ENCODE results near the gene TMED1.
"Not testable (repeated sequence)": the region's sequence is repeated elsewhere in the genome, so short reads cannot be mapped to it uniquely, and the experiment has no call there.

Gene TMED1, protein sequence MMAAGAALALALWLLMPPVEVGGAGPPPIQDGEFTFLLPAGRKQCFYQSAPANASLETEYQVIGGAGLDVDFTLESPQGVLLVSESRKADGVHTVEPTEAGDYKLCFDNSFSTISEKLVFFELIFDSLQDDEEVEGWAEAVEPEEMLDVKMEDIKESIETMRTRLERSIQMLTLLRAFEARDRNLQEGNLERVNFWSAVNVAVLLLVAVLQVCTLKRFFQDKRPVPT

DNA sequence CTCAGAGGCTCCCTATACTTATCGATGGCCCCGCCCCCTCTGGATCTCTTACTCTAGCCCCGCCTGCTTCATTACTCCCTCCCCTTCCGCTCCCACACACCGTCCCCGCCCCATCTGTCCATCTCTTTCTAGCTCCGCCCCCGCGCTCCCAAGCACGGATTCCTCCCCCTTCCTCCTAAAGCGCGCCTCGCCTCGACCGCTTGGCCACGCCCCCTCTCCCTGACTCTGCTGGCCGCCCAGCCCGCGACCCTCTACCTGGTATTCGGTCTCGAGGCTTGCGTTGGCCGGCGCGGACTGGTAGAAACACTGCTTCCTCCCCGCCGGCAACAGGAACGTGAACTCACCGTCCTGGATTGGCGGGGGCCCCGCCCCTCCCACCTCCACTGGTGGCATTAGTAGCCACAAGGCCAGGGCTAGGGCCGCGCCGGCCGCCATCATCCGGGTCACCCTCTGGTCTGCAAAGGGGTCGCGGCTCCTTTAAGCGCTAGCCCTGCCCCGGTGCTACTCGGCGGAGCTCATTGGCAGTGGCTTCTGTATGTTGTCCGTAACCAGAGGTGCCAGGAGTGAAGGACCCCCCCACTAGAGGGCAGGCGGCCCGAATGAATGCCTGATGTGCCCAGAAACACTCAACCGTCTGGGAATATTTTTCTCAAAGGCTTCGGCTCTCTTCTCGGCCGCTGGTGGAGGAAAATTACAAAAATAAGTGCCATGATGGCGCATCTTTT lies at the start of gene TMED1:
Gene TMED1, minus strand, starts transcription at position 459 of the 725 bp plus-strand sequence. Its CDS starts 21 bp downstream, at position 438.
- DNase-seq (ENCODE audit: low read depth): peak; percentile 93

DNA sequence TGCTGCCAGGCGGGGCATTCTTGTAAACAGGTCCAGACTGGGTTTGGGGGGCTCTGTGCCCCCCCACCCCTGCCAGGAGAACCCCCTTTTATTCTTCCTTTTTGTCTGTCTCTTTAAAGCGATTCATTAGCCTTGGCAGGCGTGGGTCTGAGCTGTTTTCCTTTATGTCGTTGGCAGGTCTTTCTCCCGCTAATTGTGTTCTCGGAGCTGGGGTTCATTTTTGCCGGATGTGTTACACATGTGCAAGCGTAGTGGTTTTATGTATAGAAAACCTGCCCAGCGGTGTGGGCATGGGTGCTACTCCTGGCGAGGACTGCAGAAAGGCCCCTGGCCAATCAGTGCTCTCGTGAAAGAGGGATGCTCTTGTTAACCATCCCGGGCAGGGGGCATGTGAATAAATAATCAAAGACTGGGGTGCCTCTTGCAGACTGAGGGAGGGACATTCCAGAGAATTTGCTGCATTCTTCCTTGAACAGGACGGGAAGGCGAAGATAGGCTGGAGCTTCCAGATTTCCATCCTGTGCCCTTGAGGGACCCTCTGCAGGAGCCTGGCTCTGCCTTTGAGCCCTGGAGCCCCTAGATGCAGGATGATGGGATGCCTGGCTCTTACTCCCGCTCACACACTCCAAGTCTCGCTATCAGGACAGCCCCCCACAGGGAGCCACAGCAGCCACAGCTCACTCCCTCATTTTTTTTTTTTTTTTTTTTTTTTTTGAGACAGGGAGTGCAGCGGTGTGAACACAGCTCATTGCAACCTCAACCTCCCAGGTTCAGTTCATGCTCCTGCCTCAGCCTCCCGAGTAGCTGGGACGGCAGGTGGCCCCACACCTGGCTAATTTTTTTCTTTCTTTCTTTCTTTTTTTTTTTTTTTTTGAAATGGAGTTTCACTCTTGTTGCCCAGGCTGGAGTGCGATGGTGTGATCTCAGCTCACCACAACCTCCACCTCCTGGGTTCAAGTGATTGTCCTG lies 49.5 kb upstream of the TMED1 start:
- DNase-seq (ENCODE audit: low read depth): no peak

DNA sequence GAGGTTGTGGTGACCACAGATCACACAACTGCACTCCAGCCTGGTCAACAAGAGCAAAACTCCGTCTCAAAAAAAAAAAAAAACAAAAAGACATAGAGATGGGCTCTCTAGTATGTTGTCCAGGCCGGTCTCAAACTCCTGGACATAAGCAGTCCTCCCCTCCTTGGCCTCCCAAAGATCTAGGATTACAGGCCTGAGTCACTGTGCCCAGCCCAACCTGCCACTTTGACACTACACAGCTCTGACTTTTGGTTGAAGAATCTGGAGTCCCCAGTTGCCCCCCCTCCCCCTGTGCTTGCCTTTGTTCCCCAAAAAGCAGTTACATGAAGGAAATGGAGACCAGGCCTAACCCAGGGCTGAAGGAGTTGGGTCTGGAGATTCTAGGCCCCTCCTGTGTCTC lies 48.3 kb upstream of the TMED1 start:
- no peak for DNase-seq (ENCODE audit: low read depth)

DNA sequence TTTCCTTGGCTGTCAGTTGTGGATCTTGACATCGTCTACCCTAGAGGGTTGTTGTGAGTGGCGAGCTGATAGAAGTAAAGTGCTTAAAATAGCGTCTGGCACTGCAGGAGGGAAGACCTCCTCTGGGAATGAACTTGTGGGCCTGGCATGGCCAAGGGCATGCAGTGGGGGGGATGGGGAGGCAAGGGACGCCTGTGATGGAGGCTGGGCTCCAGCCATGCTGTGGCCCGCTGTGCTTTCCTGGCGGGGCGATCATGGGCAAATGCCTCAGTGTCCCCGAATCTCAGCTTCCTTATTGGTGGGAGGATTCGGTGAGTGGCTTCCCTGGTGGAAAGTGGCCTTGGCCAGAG lies 46.1 kb upstream of the TMED1 start:
- no peak for DNase-seq (ENCODE audit: low read depth)

DNA sequence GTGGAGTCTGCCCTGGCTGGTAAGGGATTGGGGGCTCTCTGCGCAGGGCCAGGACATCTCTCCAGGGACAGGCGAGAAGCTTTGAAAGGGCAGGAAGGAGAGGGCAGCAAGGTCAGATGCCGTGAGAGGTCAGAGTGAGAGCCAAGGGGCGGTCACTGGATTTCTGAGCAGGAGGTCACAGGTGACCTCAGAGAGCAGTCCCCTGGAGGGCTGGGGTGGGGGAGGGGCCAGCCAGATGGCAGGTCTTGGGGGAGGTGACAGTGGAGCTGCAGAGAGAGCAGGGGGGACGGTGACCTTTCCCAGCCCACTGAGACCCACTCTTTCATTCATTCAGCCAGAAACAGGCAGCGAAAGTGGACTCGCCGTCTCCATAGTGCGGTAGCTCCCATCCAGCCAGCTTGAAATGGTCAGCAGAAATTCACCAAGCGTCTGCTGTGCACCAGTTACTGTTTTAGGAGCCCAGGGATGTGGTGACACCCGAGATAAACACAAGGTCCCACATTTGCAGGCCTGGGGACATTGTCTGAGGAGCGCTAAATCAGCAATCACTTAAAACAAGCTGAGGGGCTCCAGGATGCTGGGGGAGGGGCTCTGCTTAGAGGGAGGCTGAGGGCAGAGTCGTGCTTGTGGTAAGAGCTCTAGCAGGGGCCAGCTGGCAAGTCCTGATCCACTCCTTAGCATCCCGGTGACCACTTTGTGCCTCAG lies 45.5 kb upstream of the TMED1 start:
- no peak for DNase-seq (ENCODE audit: low read depth)

DNA sequence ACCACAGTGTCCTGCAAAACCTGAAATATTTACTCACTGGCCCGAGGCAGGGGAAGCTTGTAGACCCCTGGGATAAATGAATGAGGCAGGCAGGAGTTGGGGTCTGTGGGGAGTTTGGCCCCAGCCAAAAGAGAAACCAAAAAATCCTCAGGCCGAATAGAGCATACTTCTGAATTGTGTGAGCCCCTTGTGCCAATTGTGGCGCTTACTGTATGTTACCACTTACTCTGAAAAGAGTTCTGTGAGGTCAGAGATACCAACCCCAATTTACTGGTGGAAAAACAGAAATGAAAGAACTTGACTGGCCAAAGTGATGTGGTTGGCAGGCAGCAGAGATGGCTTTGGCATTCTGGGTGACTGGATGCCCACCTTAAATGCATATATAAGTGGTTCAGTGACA lies 42.2 kb upstream of the TMED1 start:
- DNase-seq (ENCODE audit: low read depth): no peak

DNA sequence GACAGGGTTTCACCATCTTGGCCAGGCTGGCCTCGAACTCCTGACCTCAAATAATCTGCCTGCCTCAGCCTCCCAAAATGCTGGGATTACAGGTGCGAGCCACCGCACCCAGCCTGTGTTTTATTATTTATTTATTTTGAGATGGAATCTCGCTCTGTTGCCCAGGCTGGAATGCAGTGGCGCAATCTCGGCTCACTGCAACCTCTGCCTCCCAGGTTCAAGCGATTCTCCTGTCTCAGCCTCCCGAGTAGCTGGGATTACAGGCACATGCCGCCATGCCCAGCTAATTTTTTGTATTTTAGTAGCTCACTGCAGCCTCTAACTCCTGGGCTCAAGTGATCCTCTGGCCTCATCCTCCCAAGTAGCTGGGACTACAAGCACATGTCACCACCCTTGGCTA lies 41.6 kb upstream of the TMED1 start:
- not testable (repeated sequence) for DNase-seq (ENCODE audit: low read depth)

DNA sequence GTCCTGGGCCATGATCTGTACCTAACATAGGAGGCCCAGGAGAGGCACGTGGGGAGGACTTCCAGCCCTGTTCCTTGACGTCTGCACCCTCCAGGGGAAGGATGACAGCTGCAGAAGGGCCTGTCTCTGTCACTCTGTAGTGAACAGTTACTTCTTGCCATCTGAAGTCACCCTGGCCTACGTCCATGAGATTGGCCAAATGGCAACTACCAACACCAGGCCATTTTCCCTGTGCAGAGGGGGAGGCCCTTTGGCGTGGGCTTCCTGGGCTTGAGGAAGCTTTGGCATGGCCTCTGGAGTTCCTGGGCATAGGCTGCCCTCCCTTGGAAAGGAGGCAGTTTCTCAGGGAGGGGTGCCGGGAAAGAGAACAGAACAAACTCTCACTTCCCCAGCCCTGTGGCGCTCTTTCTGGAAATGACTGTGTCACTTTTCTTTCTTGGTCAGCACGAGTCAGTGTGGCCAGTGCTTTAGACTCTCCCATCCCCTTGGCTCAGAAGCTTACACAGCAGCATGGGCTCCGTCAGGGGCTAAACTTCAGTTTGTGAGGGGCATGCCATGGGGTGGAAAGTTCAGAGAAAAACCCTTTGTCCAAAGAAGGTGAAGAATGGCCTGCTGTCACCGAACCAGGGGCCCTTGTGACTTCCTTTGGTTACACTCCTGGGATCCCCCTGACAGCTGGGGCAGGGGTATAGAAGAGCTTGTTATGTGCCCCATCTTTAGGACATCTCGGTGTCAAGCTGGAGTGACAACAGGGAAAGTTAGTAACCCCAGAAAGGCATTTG lies 40.6 kb upstream of the TMED1 start:
- no peak for DNase-seq (ENCODE audit: low read depth)

DNA sequence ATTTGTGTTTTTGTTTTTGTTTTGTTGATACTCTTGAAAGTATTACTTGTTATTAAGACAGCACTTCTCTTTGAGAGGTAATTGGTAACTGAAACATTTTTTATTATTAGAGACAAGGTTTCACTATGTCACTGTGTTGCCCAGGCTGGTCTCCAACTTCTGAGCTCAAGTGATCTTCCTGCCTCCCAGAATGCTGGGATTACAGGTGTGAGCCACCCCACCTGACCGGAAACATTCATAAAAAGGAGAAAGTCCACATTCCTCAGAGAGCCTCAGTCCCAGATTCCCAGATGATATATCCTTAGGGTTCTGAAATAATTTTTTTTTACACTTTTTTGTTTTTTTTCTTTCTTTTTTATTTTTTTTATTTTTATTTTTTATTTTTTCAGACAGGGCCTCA lies 38.0 kb upstream of the TMED1 start:
- DNase-seq (ENCODE audit: low read depth): no peak

DNA sequence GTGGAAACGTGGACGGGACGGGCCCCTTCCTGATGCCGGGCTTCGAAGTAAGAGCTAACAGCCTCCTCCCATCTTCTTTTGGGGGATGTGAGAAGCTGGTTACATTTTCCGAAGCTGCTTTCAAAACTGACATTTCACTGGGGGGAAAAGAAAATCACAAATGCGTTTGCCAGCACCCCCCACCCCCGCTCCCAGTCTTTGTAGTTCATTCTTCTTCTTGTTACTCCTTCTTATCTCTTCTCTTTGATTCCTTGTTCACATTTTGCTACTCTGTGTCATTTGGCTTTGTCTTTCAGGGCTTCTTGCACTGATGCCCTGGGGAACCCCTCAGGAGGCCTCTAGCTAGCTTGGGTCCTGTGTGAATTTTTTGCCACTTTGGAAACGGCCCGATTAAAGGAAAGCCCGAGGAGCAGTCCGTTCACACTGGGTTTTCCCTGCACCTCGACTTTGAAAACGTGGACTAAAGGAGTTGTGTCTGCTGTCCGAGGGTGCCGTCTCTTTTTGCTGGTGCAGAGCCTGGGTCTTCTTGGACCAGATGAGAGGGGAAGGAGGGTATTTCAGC lies 36.6 kb upstream of the TMED1 start:
- DNase-seq (ENCODE audit: low read depth): peak; percentile 15

DNA sequence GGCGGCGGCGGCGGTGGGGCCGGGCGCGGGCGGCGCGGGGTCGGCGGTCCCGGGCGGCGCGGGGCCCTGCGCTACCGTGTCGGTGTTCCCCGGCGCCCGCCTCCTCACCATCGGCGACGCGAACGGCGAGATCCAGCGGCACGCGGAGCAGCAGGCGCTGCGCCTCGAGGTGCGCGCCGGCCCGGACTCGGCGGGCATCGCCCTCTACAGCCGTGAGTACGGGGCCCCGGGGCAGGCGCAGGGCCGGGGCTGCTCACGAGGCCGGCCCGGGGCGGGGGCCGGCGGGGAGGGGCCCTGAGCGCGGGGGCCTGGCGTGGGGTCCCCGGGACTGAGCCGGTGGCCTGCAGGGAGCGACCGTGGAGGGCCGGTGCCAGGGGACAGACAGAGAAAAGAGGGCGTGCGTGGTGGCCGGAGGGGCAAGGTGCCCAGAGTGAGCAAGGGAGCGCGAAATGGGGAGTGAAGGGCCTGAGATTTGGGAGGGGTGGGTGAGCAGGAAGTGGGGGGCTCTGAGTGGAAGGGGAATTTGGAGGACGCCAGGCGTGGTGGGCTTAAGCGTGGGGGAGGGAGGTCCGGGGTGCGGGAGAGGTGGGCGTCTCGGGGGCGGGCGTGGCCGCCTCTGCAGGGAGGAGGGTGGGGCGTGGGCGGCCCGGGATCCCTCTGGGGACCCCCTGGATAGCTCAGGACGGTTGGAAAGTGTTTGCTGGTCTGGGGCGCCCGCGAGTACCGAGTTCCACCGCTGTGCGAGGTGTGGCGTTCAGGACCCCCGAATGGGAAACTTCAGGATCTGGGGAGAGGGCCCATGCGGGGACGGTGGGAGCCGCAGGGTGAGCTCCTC lies 35.9 kb upstream of the TMED1 start:
- DNase-seq (ENCODE audit: low read depth): peak; percentile 11

DNA sequence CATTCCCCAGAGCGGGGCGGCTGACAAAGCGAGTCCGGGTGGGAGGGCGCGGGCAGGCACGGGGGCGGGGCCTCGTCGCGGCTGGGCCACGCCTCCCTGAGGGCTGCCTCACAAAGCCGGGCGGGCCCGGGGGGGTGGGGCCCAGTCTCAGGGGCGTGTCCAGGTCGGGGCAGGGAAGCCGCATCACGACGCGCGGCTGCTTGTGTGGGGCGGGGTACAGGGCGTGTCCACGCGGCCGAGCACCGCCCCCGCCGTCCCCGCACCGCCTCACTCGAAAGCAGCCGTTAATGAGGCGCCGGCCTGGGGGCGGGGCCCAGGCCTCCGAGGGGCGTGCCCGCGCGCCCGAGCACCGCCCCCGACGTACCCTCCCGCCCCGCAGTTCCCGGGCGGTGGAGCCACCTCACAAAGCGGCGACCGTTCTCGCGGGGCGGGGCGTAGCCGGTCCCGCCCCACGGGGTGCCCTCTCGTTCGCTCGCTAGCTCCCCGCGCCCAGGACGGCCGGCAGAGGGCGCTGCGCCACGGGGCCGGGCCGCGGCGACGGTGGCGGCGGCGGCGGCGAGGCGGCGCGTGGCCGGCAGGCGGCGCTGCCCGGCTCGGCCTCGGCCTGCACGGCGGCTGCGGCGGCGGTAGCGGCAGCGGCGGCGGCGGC lies 35.1 kb upstream of the TMED1 start, which contains the start of gene CARM1:
Gene CARM1, plus strand, starts transcription at position 599 of the 649 bp plus-strand sequence. CDS start 150 bp downstream, outside the sequence.
- peak; percentile 99 for DNase-seq (ENCODE audit: low read depth)

DNA sequence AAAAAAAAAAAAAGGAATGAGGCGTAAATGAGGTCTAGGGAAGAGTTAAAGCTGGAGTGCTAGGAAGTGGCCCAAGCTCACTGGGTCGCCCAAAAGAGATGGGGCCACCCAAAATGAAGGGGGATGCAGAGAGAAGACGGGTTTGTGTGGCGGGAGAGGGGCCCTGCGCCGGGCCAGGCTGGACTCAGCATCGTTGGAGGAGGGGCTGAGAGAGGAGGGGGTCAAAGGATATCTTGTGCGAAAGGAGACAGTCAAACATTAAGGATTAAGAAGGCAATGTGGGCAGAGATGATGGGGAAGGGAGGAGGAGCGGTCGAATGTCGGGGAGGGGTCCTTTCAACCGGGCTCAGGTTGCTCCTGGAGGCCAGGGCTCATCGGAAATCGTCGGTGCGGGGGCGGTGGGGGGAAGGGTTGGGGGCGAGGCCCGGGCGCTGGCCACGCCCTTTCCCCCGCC lies 34.5 kb upstream of the TMED1 start:
- DNase-seq (ENCODE audit: low read depth): no peak

DNA sequence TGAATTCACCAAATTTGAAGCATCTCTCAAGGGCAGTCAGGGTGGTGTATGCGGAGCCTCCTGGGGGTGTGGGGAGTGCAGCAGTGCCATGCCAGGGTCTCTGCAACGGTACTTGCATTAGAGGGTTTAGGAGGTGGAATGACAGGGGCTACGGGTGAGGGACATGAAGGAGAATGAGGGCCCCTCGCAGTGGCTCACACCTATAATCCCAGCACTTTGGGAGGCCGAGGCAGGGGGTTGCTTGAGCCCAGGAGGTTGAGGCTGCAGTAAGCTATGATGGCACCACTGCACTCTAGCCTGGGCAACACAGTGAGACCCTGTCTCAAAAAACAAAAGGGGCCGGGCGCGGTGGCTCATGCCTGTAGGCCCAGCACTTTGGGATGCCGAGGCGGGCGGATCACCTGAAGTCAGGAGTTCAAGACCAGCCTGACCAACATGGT lies 33.9 kb upstream of the TMED1 start:
- DNase-seq (ENCODE audit: low read depth): not testable (repeated sequence)

DNA sequence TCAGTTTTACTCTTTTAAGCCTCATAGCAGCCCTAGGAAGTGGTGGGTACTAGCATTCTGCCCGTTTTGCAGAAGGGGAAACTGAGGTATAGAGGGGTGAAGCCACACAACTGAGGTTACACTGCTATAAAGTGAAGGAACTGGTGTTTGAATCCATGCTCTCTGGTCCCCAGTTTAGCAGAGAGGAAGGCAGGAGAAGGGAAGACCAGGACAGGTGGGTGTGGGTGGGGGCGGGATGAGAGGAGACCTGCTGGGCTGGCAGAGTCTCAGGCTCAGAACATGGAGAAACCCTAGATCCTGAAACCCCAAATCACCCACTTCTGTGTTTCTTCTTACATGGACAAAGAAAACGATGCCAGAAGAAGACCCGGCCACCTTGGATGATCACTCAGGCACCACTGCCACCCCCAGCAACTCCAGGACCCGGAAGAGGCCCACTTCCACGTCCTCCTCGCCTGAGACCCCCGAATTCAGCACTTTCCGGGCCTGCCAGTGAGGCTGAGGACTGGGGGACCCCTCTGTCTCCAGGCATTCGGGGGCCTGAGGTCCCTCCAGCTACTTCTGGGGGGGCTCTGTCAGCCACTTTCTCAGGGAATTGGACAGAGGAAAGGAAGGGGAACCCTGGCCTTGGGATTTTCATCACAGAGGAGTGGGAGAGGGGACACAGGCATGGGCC lies 33.0 kb upstream of the TMED1 start:
- no peak for DNase-seq (ENCODE audit: low read depth)

DNA sequence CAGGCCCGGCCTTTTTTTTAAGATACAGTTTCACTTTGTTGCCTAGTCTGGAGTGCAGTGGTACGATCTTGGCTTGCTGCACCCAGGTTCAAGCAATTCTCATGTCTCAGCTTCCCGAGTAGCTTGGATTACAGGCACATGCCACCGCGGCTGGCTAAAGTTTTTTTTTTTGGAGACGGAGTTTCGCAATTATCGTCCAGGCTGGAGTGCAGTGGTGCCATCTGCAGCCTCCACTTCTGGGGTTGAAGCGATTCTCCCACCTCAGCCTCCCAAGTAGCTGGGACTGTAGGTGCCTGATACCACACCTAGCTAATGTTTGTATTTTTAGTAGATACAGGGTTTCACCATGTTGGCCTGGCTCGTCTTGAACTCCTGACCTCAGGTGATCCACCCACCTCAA lies 30.5 kb upstream of the TMED1 start:
- no peak for DNase-seq (ENCODE audit: low read depth)

DNA sequence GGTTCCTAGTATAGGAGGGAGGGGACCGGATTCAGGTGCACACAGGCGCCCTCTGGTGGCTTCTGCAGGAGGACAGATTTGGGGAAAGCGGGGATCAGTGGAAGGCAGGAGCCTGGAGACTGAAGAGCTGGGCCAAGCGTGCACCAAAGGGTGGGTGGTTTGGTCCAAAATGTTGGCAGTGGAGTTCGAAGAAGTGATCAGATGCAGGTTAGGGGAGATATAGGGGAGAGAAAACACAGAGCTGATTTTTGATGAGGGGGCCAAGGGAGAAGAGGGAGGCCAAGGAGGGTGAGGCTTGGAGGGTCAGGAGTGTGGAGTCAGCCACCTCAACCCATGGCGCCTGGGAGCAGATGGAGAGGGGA lies 28.5 kb upstream of the TMED1 start:
- DNase-seq (ENCODE audit: low read depth): peak; percentile 71

DNA sequence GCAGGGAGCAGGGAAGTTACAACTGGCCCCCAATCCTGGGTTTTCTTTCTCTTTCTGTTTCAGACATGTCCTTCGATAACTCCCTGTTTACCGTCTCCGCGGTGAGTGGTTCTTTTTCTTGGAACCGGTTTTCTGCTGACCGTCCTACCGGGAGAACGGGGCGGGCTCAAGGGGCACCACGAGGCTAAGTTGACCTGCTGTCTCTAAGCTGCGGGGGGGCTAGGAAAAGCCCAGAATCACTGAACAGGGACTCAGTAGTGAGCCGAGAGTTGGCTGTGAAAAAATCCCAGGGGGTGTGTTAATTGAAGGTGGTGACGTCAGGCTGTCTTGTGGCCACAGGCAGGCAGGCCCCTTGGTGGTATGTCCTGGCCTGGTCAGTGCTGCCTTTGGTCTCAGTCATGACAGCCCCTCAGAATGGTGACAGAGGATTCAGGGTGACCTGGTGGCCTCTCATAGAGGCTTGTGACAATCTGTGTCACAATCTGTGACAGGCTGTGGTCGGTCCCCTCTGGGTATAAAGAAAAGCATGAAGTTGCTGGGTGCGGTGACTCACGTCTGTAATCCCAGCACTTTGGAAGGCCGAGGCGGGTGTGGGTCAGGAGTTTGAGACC lies 27.2 kb upstream of the TMED1 start:
- no peak for DNase-seq (ENCODE audit: low read depth)

Data from stimulated activated CD8-positive, alpha-beta memory T cell treated with anti-CD3 and anti-CD28 coated beads, Interleukin-4, amount 100 ng/mL, for 24 hours (primary cell).